RCC 7860 (cell line): ENCODE data around the gene DQX1.
A peak's percentile ranks its signal among the peaks of the same experiment; 100 is the strongest.

Experiments
- DNase-seq: peaks from one replicate; pipeline ENCODE4 v3.0.0-alpha.2; 2015; ENCODE audit warnings: low spot score
- FAIRE-seq: peaks from 2 replicates; lab custom pipeline; 2012; peaks lifted over from hg19 to GRCh38; lab: Jason Lieb, UNC

The DQX1 gene

DNA sequence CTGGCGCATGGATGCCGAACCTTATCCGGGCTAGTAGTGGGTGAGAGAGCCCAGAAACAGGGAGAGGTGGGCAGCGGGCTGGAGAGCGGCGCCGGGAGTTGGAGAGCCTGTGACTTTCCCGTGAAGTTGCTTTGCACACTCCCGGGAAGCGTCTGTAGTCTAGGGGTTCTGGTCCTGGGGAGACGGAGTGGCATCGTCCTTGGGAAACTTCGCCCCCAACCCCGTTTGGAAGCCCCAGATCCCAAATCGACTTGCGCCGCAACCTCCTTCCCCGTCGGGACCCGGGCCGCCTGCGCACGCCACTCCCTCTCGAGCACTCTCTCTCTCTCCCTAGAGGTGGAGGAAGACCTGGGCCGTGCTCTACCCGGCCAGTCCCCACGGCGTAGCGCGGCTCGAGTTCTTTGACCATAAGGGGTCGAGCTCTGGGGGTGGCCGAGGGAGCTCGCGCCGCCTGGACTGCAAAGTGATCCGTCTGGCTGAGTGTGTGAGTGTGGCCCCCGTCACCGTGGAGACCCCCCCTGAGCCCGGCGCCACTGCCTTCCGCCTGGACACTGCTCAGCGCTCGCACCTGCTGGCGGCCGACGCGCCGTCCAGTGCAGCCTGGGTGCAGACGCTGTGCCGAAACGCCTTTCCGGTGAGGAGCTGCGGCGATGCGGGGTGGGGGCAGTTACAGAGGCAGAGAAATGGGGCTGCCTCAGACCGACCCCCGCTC is 28.9 kb upstream of the DQX1 start:
- FAIRE-seq (no peak), DNase-seq (no peak)

DNA sequence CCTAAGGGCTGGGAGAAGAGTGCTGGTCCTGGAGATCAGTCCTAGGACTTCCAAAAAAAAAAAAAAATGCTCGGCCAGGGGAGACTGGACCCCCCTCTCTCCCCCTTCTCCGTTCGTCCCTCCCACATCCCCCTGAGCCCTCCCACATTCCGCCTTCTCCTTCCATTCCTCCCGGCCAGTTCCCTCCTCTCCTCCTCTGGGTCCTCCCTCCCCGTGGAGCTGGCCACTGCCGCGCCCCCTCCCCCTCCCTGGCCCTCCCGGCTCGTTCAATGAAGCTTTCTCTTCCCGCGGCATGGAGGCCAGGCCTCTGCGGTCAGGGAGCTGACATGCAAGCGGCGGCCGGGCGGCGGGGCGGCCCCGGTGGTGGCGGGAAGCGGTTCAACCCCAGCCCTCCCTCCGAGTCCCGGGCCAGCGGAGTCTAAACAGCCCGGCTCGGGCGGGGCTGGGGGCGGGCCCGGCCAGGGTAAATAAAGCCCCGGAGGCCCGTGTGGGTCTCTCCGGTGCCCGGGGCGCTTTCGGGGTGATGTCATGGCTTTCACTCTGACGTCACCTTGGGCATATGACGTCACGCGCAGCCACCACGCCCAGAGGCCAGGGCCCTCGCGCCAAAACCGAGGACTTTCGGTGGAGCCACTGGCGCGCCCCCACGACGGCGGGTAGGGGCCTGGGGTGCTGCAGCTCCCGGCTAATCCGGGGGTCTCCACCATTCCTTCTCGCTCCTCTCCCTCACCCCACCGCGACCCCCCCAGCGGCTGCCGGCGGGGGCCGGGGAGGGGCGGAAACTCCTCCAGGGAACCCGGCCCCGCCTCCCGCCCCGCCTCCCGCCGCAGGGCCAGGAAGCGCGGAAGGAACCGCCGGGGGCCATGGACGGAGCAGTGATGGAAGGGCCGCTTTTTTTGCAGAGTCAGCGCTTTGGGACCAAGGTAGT is 28.1 kb upstream of the DQX1 start, which contains the start of the genes DOK1 and LOXL3:
Gene DOK1, plus strand, starts transcription at position 829 of the 928 bp plus-strand sequence. Its CDS starts 35 bp downstream, at position 864.
Gene LOXL3, minus strand, starts transcription at position 51 of the 928 bp plus-strand sequence. CDS start 1,308 bp downstream, outside the sequence.
- DNase-seq = peak; percentile 65
- no peak for FAIRE-seq

DNA sequence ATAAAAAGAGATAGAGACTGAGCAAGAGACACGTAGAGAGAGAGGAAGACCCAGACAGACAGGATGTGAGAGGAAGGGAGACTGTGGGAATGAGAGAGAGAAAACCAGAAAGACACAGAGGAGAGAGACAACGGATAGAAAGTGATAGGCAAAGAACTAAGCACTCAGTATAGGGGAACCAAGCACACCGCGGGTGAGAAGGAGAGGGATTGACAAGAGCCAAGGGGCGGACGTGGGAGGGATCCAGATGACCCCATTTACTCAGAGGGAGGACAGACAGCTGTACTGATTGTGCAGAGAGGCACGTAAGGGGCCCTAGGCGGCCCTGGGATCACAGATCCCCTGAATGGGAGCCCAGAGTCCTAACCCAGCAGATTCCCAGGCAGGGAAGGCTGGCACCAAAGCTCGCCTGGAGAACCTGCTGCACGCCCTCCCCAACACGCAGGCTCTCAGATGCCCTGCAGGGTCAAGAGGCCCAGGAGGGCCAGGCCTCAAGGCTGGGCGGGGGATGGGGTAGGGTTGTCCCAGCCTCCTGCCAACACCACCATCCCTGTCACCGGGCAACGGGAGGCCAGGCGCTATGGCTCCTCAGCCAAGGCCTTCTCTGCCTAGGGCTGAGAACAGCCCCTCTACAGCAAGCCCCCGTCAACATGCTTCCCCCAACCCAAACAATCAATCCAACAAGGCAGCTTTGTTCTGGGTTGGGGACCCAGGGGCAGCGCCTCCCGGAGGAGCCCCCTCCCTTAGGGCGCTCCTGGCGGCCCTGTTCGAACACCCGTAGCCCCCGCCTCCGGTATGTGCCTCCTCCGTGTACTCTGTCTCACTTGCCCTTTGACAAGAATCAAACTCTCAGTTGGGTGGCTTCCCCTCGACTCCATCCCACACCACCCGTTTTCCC is 27.1 kb upstream of the DQX1 start:
- DNase-seq = no peak

DNA sequence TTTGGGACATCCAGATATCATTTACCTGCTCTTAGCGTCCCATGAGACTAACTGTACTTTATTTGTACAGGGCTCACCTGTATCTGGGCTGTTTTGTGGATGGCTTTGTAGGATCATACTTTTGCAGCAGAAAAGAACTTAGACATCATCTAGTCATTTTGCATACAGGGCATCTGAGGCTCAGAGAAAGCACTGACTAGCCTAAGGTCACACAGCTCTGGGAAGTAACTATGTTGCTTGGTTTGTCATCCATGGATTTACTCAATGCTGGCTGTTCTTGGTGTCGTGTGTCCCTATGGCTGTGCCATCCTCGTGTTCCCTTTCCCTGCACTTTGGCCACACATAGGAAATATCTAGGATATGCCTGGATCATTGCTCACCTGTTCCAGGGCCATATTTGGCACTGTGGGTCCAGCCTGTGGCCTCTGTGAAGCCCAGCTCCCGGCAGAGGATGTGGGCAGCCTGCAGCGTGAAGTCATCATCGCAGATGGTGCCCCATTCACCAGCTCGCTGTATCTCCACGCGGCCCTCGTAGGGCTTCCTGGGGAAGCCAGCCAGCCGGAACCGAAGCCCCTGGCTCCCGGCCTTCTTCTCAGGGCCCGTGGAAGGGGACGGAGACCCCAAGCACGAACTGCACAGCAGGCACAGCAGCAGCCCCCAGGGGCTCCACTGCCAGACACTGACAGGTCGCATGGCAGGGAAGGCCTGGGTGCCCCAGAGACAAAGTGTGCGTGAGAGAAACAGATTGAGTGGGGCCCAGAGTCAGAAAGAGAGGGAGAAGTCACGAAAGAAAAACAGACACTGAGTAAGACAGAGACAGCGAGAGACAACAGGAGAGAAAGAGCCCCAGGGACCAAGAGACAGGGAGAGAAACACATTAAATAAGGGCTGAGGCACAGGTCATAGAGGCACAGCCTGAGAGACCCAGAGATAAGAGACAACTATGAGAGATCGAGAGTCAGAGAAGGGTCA is 26.2 kb upstream of the DQX1 start:
- FAIRE-seq = no peak
- DNase-seq = no peak

More for the DNA sequence above, 27.1 kb upstream of the DQX1 start:
- no peak for FAIRE-seq

DNA sequence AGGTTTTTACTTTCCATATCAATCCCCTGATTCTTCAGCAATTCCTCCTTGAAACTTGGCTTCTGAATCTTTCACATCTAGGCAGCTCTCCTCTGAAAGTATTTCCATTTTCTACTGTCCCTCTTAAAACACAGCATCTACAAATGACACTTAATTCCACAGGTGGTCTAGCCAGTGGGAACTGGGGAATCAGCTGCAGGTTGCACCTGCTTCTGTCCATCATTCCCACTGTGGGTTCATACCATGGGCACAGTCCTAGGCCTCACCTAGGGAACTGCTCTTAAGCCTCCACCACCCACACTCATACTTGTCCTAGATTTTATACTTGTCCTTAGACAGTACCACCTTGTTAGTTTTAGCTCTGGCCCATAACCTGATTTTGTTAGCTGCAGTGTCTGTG is 25.5 kb upstream of the DQX1 start:
- FAIRE-seq (no peak), DNase-seq (no peak)

DNA sequence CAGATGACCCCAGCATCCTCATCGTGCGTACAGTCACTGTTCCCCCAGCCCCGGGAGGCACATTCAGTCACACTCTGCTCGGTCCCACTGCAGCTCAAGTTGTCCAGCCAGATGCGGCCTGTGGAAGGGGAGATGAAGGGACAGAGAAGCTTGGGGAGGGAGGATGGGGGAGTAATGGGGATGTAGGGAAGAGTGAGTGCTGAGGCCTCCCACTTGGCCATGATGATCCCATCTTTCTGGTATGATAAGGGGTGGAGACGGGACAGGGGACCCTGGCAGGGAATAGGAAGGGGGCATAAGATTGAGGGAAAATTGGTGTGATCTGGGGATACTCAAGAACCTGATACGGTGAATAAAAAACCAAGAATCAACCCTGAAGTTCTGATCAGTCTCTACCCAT is 24.2 kb upstream of the DQX1 start:
- no peak for FAIRE-seq
- DNase-seq = no peak

DNA sequence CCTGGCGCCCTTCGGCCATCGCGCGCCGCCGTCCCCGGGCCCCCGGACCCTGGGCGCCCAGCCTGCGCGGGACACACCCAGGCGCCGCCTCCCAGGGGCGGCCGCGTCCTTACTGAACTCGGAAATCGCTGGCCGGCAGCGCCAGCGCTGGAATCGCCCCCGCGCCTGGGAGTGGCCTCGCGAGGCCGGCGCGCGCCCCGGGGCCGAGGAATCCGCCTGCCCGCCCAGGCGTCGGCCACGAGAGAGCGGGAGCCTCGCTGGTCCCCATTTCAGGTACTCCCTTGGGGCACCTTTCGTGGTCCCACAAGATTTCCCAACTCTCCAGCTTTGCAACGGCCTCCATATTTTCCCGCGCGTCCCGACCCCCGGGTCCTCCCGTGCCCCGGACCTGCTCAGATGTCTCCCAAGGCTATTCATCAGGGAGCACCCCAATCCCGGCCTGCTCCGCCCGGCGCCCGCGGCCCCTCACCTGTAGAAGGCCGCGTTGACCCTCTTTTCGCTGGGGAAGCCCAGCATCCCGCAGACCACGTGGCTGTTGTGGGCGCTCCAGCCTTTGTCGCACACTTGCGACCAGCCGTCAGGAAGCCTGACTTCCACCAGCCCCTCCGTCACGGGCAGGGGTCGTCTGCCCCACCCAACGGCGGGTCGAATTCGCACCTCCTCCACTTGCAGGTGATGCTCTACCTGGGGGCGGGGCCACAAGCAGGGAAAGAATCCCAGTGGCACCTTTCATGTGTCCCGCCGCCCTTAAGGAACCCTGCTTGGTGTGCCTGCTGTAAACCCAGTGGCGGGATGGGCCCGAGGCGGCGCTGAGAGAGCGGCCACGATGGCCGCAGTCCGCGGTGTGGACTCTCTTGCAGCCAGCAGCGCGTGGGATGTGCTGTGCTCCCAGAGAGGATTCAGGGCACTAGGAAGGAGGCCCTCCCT is 23.1 kb upstream of the DQX1 start:
- DNase-seq (no peak), FAIRE-seq (no peak)

DNA sequence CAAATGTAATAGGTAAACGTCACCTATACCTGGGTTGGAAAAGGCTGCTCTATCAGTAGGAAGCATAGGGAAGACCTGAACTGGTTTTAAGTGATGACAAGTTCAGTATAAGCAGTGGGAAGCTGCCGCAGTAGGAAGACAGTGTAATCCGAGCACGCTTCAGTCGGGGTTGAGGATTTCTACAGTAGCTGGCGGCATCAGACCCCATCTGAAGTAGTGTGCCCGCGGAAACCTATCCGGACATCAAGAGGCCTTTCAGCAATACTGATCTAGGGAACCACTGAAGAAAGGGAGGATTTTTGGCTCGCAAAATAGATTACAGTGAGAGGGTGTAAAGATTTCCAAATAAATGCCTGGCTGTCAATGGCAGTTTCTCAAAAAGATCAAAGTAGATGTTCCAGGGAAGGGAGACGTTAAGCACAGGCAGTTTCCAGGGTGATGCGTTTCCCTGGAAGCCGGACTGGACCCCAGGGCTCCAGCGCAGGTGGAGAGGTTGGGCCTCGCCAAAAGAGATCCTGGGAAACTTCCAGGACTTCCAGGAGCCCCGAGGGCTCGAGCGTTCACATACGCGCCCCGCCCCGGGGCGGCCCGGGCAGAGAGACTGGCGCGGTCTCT is 22.4 kb upstream of the DQX1 start:
- DNase-seq (no peak), FAIRE-seq (no peak)

DNA sequence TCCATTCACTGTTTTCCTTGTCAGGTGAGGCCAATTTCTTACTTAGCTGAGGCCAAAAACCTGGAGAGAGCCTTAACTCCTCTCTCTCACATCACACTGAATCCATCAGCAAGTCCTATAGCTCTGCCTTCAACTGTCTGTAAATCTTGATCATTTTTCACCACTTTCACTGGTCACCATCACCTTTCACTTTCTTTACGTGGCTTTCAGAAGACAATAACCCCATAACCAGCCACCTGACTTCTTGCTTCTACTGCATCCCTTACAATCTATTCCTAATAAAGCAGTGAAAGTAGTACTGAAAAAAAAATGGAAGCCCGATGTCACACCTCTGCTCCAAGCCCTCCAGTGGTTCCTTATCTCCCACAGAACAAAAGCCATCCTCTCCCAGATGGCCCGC is 20.0 kb upstream of the DQX1 start:
- no peak for FAIRE-seq
- no peak for DNase-seq

DNA sequence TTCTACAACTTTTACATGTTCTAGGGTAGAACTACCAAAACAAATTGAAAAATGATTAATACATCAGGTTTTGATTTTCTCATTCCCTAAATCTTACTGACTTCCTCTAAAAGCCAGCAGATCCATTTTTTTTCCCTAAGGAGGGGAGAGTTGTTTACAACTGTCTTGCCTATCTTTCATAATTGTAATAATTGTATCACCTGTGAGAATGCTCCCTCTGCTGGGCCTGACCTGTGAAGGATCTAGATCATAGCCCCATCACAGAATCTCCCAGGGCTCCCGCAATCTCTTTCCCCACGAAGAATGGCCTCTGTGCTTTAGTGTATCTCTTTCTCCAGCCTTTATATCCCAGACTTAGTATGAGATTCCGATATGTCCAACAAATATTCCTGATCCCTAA is 18.6 kb upstream of the DQX1 start:
- FAIRE-seq = no peak
- DNase-seq = no peak

DNA sequence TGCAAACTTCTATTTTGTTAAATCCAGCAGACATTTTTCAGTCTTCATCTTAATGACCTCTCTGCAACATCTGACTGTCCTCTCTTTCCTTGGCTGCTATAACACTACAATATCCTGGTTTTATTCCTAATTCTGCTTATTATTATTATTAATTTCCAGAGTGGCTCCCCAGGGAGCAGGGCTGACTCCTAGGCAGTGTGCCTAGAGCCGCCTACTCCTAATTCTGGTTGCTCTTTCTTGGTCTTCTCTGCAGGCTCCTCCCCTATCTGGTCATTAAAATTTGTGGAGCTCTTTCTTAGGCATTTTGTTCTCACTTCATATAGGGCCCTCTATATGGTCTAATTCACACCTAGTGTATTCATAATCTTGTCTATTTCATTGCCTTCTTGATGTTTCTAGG is 16.9 kb upstream of the DQX1 start:
- no peak for DNase-seq
- FAIRE-seq = no peak

DNA sequence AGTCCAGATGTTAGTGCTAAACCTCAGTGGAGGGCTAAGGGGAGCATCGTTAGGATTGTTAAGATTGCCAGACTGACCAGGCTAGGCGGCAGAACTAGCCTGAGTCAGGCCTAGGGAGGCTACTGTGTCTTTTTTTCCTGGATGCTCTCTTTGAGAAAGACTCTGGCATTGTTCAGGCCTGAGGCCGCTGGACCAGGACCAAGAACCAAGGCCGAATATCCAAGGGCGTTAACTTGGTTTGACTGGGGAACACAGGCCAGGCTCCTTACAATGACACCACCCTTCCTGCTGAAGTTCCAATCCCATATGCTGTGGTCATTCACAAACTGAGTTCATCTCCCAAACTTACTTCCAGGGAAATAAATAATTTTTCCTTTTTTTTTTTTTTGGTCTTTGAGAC is 14.3 kb upstream of the DQX1 start:
- FAIRE-seq (no peak), DNase-seq (no peak)

DNA sequence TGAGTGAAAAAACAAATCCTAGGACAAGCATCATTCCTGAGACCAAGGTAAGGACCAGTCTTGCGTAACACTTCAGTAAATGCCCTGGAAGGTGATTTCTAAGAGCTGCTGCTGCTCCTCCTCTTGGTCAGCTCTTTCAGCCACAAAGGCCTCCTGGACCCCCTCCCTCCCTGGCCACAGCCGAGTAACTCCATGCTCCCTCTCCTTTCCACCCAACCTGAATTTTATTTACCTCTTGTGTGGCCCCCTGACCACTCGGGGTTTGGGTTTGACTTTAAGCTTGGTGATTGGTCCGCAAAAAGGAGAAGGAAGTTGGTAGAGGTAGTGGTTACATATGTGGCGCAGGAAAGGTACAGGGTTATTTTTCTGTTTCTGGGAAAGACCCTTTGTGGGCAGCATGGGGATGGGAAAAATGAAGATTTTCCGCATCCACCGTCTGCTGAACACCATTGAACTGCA is 12.9 kb upstream of the DQX1 start:
- no peak for DNase-seq
- FAIRE-seq = no peak

DNA sequence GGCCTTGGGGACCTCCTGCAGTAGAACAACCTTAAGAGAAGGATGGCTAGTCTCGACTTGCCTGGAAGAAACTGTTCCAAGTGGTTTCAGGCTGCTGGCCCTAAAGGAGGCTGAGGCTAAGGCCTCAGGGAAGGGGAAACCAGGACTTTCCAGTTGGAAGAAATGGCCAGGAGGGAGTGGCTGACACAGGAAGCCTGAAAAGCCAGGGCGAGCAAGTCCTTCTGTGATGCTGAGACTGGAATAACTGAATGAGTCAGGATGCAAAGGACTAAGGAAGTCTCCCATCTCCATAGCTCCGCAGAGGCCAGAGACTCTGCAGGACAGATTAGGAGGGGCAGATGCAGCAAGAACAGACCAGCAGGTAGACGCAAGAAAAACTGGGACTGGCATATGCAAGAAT is 11.1 kb upstream of the DQX1 start:
- DNase-seq = no peak

DNA sequence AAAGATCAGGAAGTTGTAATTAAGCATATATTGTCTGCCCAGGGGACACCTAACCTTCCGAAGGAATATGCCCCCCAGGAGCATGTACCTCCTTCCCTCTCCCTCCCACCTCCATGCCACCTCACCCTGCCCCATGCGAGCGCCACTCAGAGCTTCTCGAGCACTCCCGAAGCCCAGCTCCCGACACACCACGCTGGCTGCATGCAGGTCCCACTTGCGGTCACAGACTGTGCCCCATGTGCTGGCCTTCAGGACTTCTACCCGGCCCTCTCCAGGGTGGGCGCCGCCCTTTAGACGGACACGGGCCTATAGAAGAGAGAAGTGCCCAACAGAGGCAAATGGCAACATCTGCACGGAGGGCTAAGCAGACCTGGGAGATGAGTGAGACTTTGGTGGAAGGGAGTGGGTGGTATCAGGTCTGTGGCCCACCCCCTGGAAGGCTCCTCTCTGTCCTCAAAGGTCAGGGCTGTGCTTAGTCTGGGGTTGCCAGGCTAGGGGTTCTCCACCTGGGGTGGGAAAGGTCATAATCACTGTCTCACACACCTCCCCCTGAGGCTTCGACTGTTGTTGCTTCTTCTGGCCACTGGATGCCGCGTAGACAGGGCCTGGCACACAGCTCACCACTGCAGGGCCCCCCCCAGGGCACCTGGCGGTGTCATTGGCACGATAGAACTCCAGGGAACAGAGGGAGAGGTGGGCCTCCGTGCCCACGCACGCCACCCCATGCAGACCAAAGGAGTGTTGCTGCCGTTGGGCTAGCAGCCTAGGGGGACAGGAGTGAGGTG is 10.3 kb upstream of the DQX1 start:
- DNase-seq = no peak
- no peak for FAIRE-seq

More for the DNA sequence above, 11.1 kb upstream of the DQX1 start:
- no peak for FAIRE-seq

DNA sequence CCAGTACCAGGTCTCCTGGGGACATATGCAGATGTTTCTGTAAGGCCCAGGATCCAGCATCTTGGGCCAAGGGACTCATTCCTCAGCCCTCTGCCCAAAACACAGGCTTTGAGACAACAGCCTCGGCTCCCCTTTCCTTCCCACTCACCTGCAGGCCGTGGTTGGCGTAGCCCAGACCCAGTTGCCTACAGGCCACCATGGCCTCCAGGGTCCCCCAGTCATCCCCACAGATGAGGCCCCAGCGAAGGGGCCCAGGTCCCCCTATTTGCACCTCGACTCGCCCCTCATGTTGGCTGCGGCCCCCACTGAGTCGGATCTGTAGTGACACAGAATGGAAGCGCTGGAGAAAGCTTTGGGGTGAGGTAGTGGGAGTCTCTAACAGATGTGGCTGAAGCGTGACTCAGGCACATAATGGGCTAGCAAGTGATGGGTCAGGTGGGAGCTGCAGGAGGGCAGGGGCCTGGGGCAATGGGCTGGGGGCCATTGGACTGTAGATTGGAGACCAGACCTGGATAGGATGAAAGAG is 9.5 kb upstream of the DQX1 start:
- FAIRE-seq = no peak
- DNase-seq = no peak

DNA sequence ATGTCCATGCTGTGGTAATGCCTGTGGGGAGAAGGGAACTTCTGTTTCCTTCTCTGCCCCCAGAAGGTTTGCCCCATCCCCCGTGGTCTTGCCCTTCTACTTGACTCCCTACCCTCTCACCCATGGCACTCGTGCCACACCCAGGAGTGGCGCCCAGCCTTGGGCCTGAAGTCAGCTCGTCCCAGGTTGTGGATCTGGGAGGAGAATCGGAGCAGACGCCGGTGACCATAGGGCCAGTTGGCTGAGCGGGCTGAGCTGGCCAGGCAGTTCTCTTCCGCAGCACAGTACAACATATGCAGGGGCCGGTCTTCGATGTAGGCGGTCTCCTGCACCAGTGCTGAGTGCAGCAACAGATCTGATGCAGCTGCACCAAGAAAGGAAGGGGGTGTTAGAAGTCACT is 8.4 kb upstream of the DQX1 start:
- FAIRE-seq (no peak), DNase-seq (no peak)
